ENCODE measurements around the gene APOD.

DNA sequence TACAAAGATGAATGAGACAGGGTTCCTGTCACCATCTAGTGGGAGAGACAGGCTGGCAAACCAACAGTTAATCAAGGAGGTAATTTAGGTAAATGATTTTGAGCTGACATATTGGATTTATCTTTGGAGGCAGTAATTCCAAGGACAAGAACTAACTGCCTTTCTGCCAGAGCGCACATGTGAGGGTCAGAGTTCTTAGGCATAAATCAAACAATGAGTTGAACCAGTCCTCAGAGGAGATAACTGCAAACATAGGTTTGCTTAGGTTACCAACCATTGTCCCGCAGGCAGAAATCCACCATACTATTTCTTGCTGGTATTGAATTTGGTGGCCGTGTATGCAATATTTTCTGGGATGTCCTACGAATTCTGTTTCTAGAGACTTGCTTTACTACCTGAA lies 26.4 kb downstream of the APOD start:
- TF ChIP-seq, protein P1, sequence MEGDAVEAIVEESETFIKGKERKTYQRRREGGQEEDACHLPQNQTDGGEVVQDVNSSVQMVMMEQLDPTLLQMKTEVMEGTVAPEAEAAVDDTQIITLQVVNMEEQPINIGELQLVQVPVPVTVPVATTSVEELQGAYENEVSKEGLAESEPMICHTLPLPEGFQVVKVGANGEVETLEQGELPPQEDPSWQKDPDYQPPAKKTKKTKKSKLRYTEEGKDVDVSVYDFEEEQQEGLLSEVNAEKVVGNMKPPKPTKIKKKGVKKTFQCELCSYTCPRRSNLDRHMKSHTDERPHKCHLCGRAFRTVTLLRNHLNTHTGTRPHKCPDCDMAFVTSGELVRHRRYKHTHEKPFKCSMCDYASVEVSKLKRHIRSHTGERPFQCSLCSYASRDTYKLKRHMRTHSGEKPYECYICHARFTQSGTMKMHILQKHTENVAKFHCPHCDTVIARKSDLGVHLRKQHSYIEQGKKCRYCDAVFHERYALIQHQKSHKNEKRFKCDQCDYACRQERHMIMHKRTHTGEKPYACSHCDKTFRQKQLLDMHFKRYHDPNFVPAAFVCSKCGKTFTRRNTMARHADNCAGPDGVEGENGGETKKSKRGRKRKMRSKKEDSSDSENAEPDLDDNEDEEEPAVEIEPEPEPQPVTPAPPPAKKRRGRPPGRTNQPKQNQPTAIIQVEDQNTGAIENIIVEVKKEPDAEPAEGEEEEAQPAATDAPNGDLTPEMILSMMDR (IDR thresholded peaks at IDR 0.05), result no peak
- no peak for TF ChIP-seq EP300 (IDR thresholded peaks at IDR 0.05)
- TF ChIP-seq POLR2A (IDR thresholded peaks at IDR 0.05), result no peak
- no peak for TF ChIP-seq POLR2AphosphoS5 (IDR thresholded peaks at IDR 0.05)

All from suprapubic skin (tissue), 4 donors.